GM12892 (cell line): Measurements from ENCODE around the gene GPR107.

ENCODE experiments used
- POLR2A ChIP-seq: IDR thresholded peaks from 2 replicates; pipeline ENCODE4 v1.6.1; 2011; ENCODE audit warnings: low read depth, low read length, control low read depth
- POLR2AphosphoS5 ChIP-seq: IDR thresholded peaks from 2 replicates; pipeline ENCODE4 v1.6.1; 2011; ENCODE audit warnings: low read depth, low read length, control low read depth

DNA sequence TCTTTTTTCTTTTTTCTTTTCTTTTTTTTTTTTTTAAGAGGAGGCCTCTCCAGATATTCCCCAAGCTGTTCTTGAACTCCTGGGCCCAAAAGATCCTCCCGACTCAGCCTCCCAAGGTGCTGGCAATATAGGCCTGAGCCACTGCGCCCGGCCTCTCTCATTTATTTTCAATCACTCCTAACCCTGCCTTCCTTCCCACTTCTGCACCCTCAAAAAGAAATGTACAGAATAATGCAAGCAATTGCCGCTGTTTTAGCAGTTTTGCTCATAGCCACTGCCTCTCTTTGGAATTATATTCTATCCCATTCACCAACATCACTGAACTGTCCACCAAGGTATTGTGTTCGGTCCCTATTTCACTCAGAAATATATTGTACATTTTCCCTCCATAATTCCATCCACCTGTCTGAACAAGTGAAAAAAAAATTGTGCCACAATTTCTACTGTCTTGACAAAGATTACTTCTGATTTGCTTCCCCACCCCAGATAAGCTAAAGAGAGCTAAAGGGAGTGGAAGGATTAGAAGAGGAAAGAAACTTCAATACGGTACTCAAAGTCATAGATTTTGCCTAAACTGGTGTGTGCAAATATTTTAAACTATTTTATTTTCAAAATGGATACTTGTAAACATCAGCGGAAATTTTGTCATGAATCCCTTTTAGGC is 12.6 kb upstream of the GPR107 start:
- TF ChIP-seq POLR2A: no peak
- no peak for TF ChIP-seq POLR2AphosphoS5
